ENCODE results near the gene S1PR4. TPM values are rescaled to one million over a fixed set of nuclear protein-coding genes. Genes with fewer than 3 reads are reported as not detected.
"Not testable (repeated sequence)": the region's sequence is repeated elsewhere in the genome, so short reads cannot be mapped to it uniquely, and the experiment has no call there.

The S1PR4 gene
- total and polyA plus RNA-seq, 2 experiments from 2014 or later, result 0.07 TPM; not detected in 1

DNA sequence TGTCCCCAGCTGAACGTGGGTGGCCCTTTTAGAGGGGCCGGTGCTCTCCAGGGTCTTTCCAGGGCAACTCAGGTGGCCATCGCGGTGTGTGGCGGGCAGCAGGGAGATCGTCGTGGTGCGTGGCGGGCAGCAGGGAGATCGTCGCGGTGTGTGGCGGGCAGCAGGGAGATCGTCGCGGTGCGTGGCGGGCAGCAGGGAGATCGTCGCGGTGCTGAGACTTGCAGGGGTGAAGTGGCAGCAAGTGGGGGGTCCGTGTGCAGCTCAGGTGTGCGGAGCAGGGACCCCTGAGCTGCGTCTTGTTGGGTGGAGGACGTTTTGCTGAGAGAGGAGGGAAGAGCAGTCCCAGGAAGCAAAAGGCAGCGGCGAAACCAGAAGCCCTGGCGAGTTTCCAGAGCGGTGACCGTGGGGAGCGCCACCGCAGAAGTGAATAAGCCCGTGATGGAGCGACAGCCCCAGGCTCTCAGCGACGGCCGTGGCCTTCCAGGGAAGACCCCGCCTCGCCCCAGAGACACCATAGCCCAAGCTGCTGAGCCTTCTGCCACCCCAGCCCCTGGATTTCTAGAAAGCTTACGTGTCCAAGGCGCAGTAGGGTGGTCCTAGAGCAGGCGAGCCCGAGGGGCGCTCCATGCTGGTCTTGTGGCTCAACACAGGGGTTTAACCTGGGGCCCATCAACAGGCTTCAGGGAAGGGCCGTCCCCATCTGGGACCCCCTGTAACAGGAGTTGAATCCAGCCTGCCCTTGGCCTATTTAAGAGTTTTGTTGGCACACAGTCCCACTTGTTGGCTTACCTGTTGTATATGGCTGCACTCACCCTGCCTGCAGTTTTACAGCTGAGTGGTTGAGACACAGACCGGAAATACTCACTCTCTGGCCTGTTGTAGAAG lies 12.6 kb downstream of the S1PR4 start:
- Histone ChIP-seq H3K9me2 (replicated peaks; ENCODE audit: insufficient read depth) (no peaks in the 10 kb centered on the region), H3K4me3 (no peak overlapping the region), H4K20me1 (ENCODE audit: insufficient read depth, poor library complexity, severe bottlenecking) (no peaks in the 10 kb centered on the region), H3K4me2 (no peak overlapping the region), H3K27me3 (no peaks in the 10 kb centered on the region), H3K9me3 (ENCODE audit: low read depth) (no peaks in the 10 kb centered on the region), H2AFZ (no peak overlapping the region), H3K4me1 (ENCODE audit: insufficient read depth) (peaks cover 11% of the 10 kb centered on the region), H3K36me3 (replicated peaks; ENCODE audit: insufficient read depth, low read depth) (no peaks in the 10 kb centered on the region), H3K79me2 (peaks cover 54% of the 10 kb centered on the region), H3K27ac (no peak overlapping the region)
- 97% methylated on average over 44 of the region's 46 CpGs for WGBS (ENCODE audit: low lambda C conversion rate, missing lambda C conversion rate)
- no peak for DNase-seq (ENCODE audit: low spot score)
- TF ChIP-seq EZH2 (IDR thresholded peaks at IDR 0.05; ENCODE audit: borderline replicate concordance), result no peak

DNA sequence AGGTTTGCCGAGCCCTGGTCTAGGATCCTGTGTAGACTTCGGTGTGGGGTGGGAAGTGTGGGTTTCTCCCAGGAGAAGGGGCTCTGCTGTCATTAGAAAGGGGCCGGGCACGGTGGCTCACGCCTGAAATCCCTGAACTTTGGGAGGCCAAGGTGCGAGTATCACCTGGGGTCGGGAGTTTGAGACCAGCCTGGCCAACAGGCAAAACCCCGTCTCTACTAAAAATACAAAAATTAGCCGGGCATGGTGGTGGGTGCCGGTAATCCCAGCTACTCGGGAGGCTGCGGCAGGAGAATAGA lies 13.2 kb downstream of the S1PR4 start:
- not testable (repeated sequence) for H3K4me1 ChIP-seq (ENCODE audit: insufficient read depth); H3K9me3 ChIP-seq (ENCODE audit: low read depth); H3K36me3 ChIP-seq (replicated peaks; ENCODE audit: insufficient read depth, low read depth); DNase-seq (ENCODE audit: low spot score); H4K20me1 ChIP-seq (ENCODE audit: insufficient read depth, poor library complexity, severe bottlenecking); H3K9me2 ChIP-seq (replicated peaks; ENCODE audit: insufficient read depth); H3K27ac ChIP-seq; H3K4me2 ChIP-seq; H2AFZ ChIP-seq; H3K4me3 ChIP-seq; H3K27me3 ChIP-seq
- WGBS (ENCODE audit: low lambda C conversion rate, missing lambda C conversion rate), result 98% methylated on average over 11 of the region's 12 CpGs
- peaks cover 48% of the 10 kb centered on the region for H3K79me2 ChIP-seq

DNA sequence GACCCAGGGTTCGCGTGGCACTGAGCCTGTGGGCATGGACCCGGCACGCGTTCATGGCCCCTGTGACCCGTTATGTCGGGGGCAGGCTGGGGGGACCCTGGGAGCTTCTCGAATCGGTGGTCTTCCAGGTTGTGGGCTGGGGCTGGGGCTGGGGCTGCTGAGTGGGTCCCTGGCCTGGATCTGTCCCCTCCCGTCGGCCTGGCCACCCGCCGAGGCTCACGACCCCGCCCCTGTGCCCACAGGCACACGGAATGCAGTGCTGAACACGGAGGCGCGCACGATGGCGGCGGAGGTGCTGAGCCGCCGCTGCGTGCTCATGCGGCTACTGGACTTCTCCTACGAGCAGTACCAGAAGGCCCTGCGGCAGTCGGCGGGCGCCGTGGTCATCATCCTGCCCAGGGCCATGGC lies 13.7 kb downstream of the S1PR4 start:
- Histone ChIP-seq H4K20me1 (ENCODE audit: insufficient read depth, poor library complexity, severe bottlenecking) (no peaks in the 10 kb centered on the region), H3K4me1 (ENCODE audit: insufficient read depth) (peaks cover 5% of the 10 kb centered on the region), H3K9me2 (replicated peaks; ENCODE audit: insufficient read depth) (no peaks in the 10 kb centered on the region), H3K9me3 (ENCODE audit: low read depth) (no peaks in the 10 kb centered on the region), H3K4me3 (no peak overlapping the region), H3K36me3 (replicated peaks; ENCODE audit: insufficient read depth, low read depth) (no peaks in the 10 kb centered on the region), H3K4me2 (no peak overlapping the region), H2AFZ (no peak overlapping the region), H3K79me2 (peaks cover 44% of the 10 kb centered on the region), H3K27ac (no peak overlapping the region), H3K27me3 (no peaks in the 10 kb centered on the region)
- DNase-seq (ENCODE audit: low spot score), result no peak
- no peak for TF ChIP-seq EZH2phosphoT487 (IDR thresholded peaks at IDR 0.05; ENCODE audit: low read depth, severe bottlenecking, unreplicated experiment)
- TF ChIP-seq, protein P1, sequence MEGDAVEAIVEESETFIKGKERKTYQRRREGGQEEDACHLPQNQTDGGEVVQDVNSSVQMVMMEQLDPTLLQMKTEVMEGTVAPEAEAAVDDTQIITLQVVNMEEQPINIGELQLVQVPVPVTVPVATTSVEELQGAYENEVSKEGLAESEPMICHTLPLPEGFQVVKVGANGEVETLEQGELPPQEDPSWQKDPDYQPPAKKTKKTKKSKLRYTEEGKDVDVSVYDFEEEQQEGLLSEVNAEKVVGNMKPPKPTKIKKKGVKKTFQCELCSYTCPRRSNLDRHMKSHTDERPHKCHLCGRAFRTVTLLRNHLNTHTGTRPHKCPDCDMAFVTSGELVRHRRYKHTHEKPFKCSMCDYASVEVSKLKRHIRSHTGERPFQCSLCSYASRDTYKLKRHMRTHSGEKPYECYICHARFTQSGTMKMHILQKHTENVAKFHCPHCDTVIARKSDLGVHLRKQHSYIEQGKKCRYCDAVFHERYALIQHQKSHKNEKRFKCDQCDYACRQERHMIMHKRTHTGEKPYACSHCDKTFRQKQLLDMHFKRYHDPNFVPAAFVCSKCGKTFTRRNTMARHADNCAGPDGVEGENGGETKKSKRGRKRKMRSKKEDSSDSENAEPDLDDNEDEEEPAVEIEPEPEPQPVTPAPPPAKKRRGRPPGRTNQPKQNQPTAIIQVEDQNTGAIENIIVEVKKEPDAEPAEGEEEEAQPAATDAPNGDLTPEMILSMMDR (IDR thresholded peaks at IDR 0.05; ENCODE audit: poor library complexity), result no peak
- WGBS (ENCODE audit: low lambda C conversion rate, missing lambda C conversion rate), result over 99% methylated on average over 17 of the region's 32 CpGs

DNA sequence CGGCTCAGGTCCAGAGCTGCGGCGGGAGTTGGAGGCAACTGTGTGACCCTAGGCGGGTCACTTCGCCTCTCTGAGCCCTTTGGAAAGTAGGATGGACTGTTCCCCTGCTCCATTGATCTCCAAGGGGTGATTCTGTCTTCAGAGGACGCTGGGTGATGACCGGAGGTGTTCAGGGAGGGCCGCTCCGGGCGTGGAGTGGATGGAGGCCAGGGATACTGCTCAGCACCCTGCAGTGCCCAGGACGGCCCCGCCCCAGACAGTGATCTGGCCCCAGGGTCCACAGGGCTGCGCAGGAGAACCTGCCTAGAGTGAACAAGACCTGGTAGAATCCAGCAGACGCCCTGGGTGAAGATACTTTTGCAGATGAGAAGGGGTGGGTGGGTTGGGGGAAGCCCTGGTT lies 14.1 kb downstream of the S1PR4 start:
- no peak overlapping the region for H2AFZ ChIP-seq
- no peak overlapping the region for H3K4me2 ChIP-seq
- no peak for DNase-seq (ENCODE audit: low spot score)
- no peaks in the 10 kb centered on the region for H3K27me3 ChIP-seq
- H3K36me3 ChIP-seq (replicated peaks; ENCODE audit: insufficient read depth, low read depth), result no peaks in the 10 kb centered on the region
- H3K4me1 ChIP-seq (ENCODE audit: insufficient read depth), result peaks cover under 1% of the 10 kb centered on the region
- no peak overlapping the region for H3K27ac ChIP-seq
- WGBS (ENCODE audit: low lambda C conversion rate, missing lambda C conversion rate), result 95% methylated on average over 14 of the region's 14 CpGs
- TF ChIP-seq, protein P1 (IDR thresholded peaks at IDR 0.05; ENCODE audit: poor library complexity), result no peak
- TF ChIP-seq EZH2 (IDR thresholded peaks at IDR 0.05; ENCODE audit: borderline replicate concordance), result no peak
- no peak overlapping the region for H3K4me3 ChIP-seq
- H4K20me1 ChIP-seq (ENCODE audit: insufficient read depth, poor library complexity, severe bottlenecking), result no peaks in the 10 kb centered on the region
- H3K9me3 ChIP-seq (ENCODE audit: low read depth), result no peaks in the 10 kb centered on the region
- H3K79me2 ChIP-seq, result peaks cover 39% of the 10 kb centered on the region
- no peaks in the 10 kb centered on the region for H3K9me2 ChIP-seq (replicated peaks; ENCODE audit: insufficient read depth)

All from hepatocyte (in vitro differentiated cells).